ENCODE results near the gene DIP2C.
A peak's percentile ranks its signal among the peaks of the same experiment; 100 is the strongest.
"Not testable (repeated sequence)": the region's sequence is repeated elsewhere in the genome, so short reads cannot be mapped to it uniquely, and the experiment has no call there.

DIP2C gene

GRCh38 chr10:617471-617870, 72.0 kb downstream of the DIP2C start:
- H3K4me1 Mint-ChIP-seq (ENCODE audit: low read depth) = peaks cover 8% of the 10 kb centered on the region
- H3K27ac Mint-ChIP-seq = no peak overlapping the region
- H3K36me3 Mint-ChIP-seq (ENCODE audit: low read depth) = no peaks in the 10 kb centered on the region
- H3K9me3 Mint-ChIP-seq = no peaks in the 10 kb centered on the region
- H3K27me3 Mint-ChIP-seq = peaks cover 40% of the 10 kb centered on the region
- no peak overlapping the region for H3K4me3 Mint-ChIP-seq

GRCh38 chr10:615583-616152, 73.8 kb downstream of the DIP2C start:
- H3K4me1 Mint-ChIP-seq (ENCODE audit: low read depth) = peaks cover 17% of the 10 kb centered on the region
- H3K9me3 Mint-ChIP-seq = peaks cover 3% of the 10 kb centered on the region
- H3K4me3 Mint-ChIP-seq = no peak overlapping the region
- H3K36me3 Mint-ChIP-seq (ENCODE audit: low read depth) = no peaks in the 10 kb centered on the region
- H3K27me3 Mint-ChIP-seq = peaks cover 29% of the 10 kb centered on the region
- no peak overlapping the region for H3K27ac Mint-ChIP-seq

- no peaks in the 10 kb centered on the region for H3K36me3 Mint-ChIP-seq (ENCODE audit: low read depth)
Measured at GRCh38 chr10:614790-615582, 74.5 kb downstream of the DIP2C start.

GRCh38 chr10:614139-614711, 75.2 kb downstream of the DIP2C start:
- Mint-ChIP-seq H3K9me3 (peaks cover 3% of the 10 kb centered on the region), H3K4me1 (ENCODE audit: low read depth) (peaks cover 21% of the 10 kb centered on the region), H3K27ac (no peak overlapping the region), H3K27me3 (peaks cover 27% of the 10 kb centered on the region), H3K4me3 (no peak overlapping the region), H3K36me3 (ENCODE audit: low read depth) (no peaks in the 10 kb centered on the region)

More at GRCh38 chr10:614790-615582, 74.5 kb downstream of the DIP2C start:
- Mint-ChIP-seq H3K9me3 (peaks cover 3% of the 10 kb centered on the region), H3K4me3 (no peak overlapping the region), H3K27ac (no peak overlapping the region), H3K4me1 (ENCODE audit: low read depth) (peaks cover 18% of the 10 kb centered on the region), H3K27me3 (peaks cover 27% of the 10 kb centered on the region)

GRCh38 chr10:613271-614138, 76.0 kb downstream of the DIP2C start:
- Mint-ChIP-seq H3K36me3 (ENCODE audit: low read depth) (no peaks in the 10 kb centered on the region), H3K4me1 (ENCODE audit: low read depth) (peaks cover 28% of the 10 kb centered on the region), H3K27ac (no peak overlapping the region), H3K9me3 (peaks cover 3% of the 10 kb centered on the region), H3K4me3 (no peak overlapping the region), H3K27me3 (peaks cover 23% of the 10 kb centered on the region)

GRCh38 chr10:612696-613095, 76.8 kb downstream of the DIP2C start:
- H3K4me3 Mint-ChIP-seq = no peak overlapping the region
- peaks cover 3% of the 10 kb centered on the region for H3K9me3 Mint-ChIP-seq
- peaks cover 16% of the 10 kb centered on the region for H3K27me3 Mint-ChIP-seq
- no peak overlapping the region for H3K27ac Mint-ChIP-seq
- H3K4me1 Mint-ChIP-seq (ENCODE audit: low read depth) = peaks cover 29% of the 10 kb centered on the region
- H3K36me3 Mint-ChIP-seq (ENCODE audit: low read depth) = no peaks in the 10 kb centered on the region

- Mint-ChIP-seq H3K27ac (peak overlapping the region; percentile 56), H3K4me1 (ENCODE audit: low read depth) (peaks cover 29% of the 10 kb centered on the region)
- H3K36me3 Mint-ChIP-seq (ENCODE audit: low read depth); H3K27me3 Mint-ChIP-seq; H3K4me3 Mint-ChIP-seq; H3K9me3 Mint-ChIP-seq: not testable (repeated sequence)
Measured at GRCh38 chr10:610642-611305, 78.7 kb downstream of the DIP2C start.

GRCh38 chr10:609868-610545, 79.5 kb downstream of the DIP2C start:
- peaks cover 3% of the 10 kb centered on the region for H3K9me3 Mint-ChIP-seq
- H3K36me3 Mint-ChIP-seq (ENCODE audit: low read depth) = no peaks in the 10 kb centered on the region
- peaks cover 29% of the 10 kb centered on the region for H3K4me1 Mint-ChIP-seq (ENCODE audit: low read depth)
- H3K27me3 Mint-ChIP-seq = peaks cover 3% of the 10 kb centered on the region
- no peak overlapping the region for H3K4me3 Mint-ChIP-seq
- peak overlapping the region; percentile 19 for H3K27ac Mint-ChIP-seq

GRCh38 chr10:609262-609658, 80.2 kb downstream of the DIP2C start:
- no peaks in the 10 kb centered on the region for H3K36me3 Mint-ChIP-seq (ENCODE audit: low read depth)

GRCh38 chr10:608331-609261, 80.9 kb downstream of the DIP2C start:
- H3K27ac Mint-ChIP-seq = no peak overlapping the region
- H3K27me3 Mint-ChIP-seq = peaks cover 8% of the 10 kb centered on the region
- H3K36me3 Mint-ChIP-seq (ENCODE audit: low read depth) = no peaks in the 10 kb centered on the region
- peaks cover 29% of the 10 kb centered on the region for H3K4me1 Mint-ChIP-seq (ENCODE audit: low read depth)
- peaks cover 3% of the 10 kb centered on the region for H3K9me3 Mint-ChIP-seq
- H3K4me3 Mint-ChIP-seq = no peak overlapping the region

More at GRCh38 chr10:609262-609658, 80.2 kb downstream of the DIP2C start:
- Mint-ChIP-seq H3K9me3 (peaks cover 3% of the 10 kb centered on the region), H3K4me1 (ENCODE audit: low read depth) (peaks cover 29% of the 10 kb centered on the region), H3K4me3 (no peak overlapping the region), H3K27me3 (peaks cover 5% of the 10 kb centered on the region), H3K27ac (no peak overlapping the region)

GRCh38 chr10:607545-608185, 81.8 kb downstream of the DIP2C start:
- Mint-ChIP-seq H3K9me3 (peaks cover 3% of the 10 kb centered on the region), H3K27ac (no peak overlapping the region), H3K4me3 (no peak overlapping the region), H3K36me3 (ENCODE audit: low read depth) (no peaks in the 10 kb centered on the region), H3K4me1 (ENCODE audit: low read depth) (peaks cover 29% of the 10 kb centered on the region), H3K27me3 (peaks cover 5% of the 10 kb centered on the region)

GRCh38 chr10:606762-607544, 82.5 kb downstream of the DIP2C start:
- Mint-ChIP-seq H3K4me1 (ENCODE audit: low read depth) (peaks cover 29% of the 10 kb centered on the region), H3K36me3 (ENCODE audit: low read depth) (no peaks in the 10 kb centered on the region), H3K9me3 (peaks cover 3% of the 10 kb centered on the region), H3K4me3 (no peak overlapping the region), H3K27ac (no peak overlapping the region), H3K27me3 (peaks cover 5% of the 10 kb centered on the region)
